HepG2 (cell line): Measurements from ENCODE around the gene DDX19B. TPM values are rescaled to one million over a fixed set of nuclear protein-coding genes. Genes with fewer than 3 reads are reported as not detected.

Experiments
- ATAC-seq: fragments of 200-7000 bp; cut with Tn5 transposase; 3 replicates; pipeline ENCODE4 v1.9.1; 2020; ENCODE audit warnings: mild to moderate bottlenecking, moderate library complexity
- BruUV-seq: library from RNA; stranded (reverse); fragments of 400-500 nt; replicated peaks from 2 replicates; lab custom pipeline; 2021; lab: Mats Ljungman, UMichigan
- CTCF ChIA-PET: fragments of 300-600 bp; formaldehyde crosslinking; extraction: SDS; loops from one replicate; lab custom pipeline; 2021; ENCODE audit warnings: low total read pairs, inconsistent platforms, low intra/inter-chr PET ratio; lab: Yijun Ruan, JAX
- POLR2A ChIA-PET: fragments of 350-600 bp; sonication (Branson Sonifier 250); formaldehyde crosslinking; loops from one replicate; lab custom pipeline; 2020; ENCODE audit warnings: antibody characterized with exemption, inconsistent platforms; lab: Yijun Ruan, JAX
- DNase-seq: peaks from one replicate; pipeline ENCODE4 v3.0.0-alpha.2; 2015; ENCODE audit warnings: low spot score
- FAIRE-seq: peaks from 3 replicates; lab custom pipeline; 2011; peaks lifted over from hg19 to GRCh38; lab: Jason Lieb, UNC
- H2AFZ ChIP-seq: one replicate; pipeline ENCODE4 v1.6.1; 2011; ENCODE audit warnings: low read length, inconsistent platforms
- H3K27ac ChIP-seq: fragments of 300-600 bp; 3 replicates; pipeline ENCODE4 v1.8.0; 2011; ENCODE audit warnings: mixed run types, mild to moderate bottlenecking, mixed read lengths, low read length, inconsistent platforms; ENCODE audit not compliant: insufficient read depth; ENCODE audit errors: extremely low read length
- H3K27me3 ChIP-seq, 2 experiments: fragments of 200-600 bp in 1 of 2; 2 replicates in 1 of 2; 3 replicates in 1 of 2; pipeline versions ENCODE4 v1.6.0 to v1.8.0; 2011; ENCODE audit warnings: low read length in 2 of 2, mild to moderate bottlenecking in 2 of 2, moderate library complexity in 2 of 2, inconsistent platforms in 1 of 2; ENCODE audit not compliant: insufficient read depth in 2 of 2, control insufficient read depth in 1 of 2
- H3K36me3 ChIP-seq, 2 experiments: fragments of 200-600 bp in 1 of 2; replicated peaks in 1 of 2; 2 replicates in 1 of 2; 3 replicates in 1 of 2; pipeline versions ENCODE4 v1.5.1 to v1.8.0; 2011; ENCODE audit warnings: low read length in 2 of 2, inconsistent platforms in 1 of 2; ENCODE audit not compliant: insufficient read depth in 2 of 2, control insufficient read depth in 1 of 2
- H3K4me1 ChIP-seq: 2 replicates; pipeline ENCODE4 v1.5.1; 2012; ENCODE audit warnings: low read length, inconsistent platforms; ENCODE audit not compliant: insufficient read depth
- H3K4me2 ChIP-seq: 2 replicates; pipeline ENCODE4 v1.6.0; 2011; ENCODE audit warnings: low read depth, low read length, inconsistent platforms
- H3K4me3 ChIP-seq, 3 experiments: fragments of 200-600 bp in 1 of 3; sonication (generic), shearing (Covaris generic) in 1 of 3; replicated peaks in 1 of 3; 2 replicates each; pipeline ENCODE4 v1.5.1; 2011 to 2016; ENCODE audit warnings: low read length in 3 of 3, inconsistent platforms in 2 of 3, low read depth in 2 of 3, mild to moderate bottlenecking in 2 of 3, control low read depth in 1 of 3, mixed read lengths in 1 of 3; ENCODE audit not compliant: insufficient read depth in 1 of 3
- H3K79me2 ChIP-seq: one replicate; pipeline ENCODE4 v1.6.1; 2011; ENCODE audit warnings: low read length, inconsistent platforms; ENCODE audit not compliant: insufficient read depth
- H3K9ac ChIP-seq: 2 replicates; pipeline ENCODE4 v1.6.0; 2011; ENCODE audit warnings: mild to moderate bottlenecking, low read depth, low read length, inconsistent platforms; ENCODE audit not compliant: insufficient read depth
- H3K9me3 ChIP-seq: 2 replicates; pipeline ENCODE4 v1.5.1; 2012; ENCODE audit warnings: mild to moderate bottlenecking, low read length
- H4K20me1 ChIP-seq: 2 replicates; pipeline ENCODE4 v1.6.0; 2011; ENCODE audit warnings: inconsistent platforms, mild to moderate bottlenecking, low read length, moderate library complexity; ENCODE audit not compliant: insufficient read depth
- E2F5 ChIP-seq: sonication (generic); formaldehyde crosslinking; conservative IDR thresholded peaks from 2 replicates; pipeline ENCODE4 v1.4.0; 2020; ENCODE audit warnings: missing genetic modification reagents
- FOXC1 ChIP-seq: sonication (generic); formaldehyde crosslinking; IDR thresholded peaks from 2 replicates; pipeline ENCODE4 v1.8.0; 2022; ENCODE audit warnings: mild to moderate bottlenecking, missing genetic modification reagents, borderline replicate concordance
- FOXJ3 ChIP-seq: sonication (generic); formaldehyde crosslinking; IDR thresholded peaks from 2 replicates; pipeline ENCODE4 v1.4.0; 2020; ENCODE audit warnings: missing genetic modification reagents, mild to moderate bottlenecking, borderline replicate concordance
- IRF9 ChIP-seq: sonication (generic); formaldehyde crosslinking; IDR thresholded peaks from 2 replicates; pipeline ENCODE4 v1.8.0; 2022; ENCODE audit warnings: missing genetic modification reagents, mild to moderate bottlenecking, borderline replicate concordance
- NCOA1 ChIP-seq: sonication (generic); formaldehyde crosslinking; IDR thresholded peaks from 2 replicates; pipeline ENCODE4 v1.9.0; 2021; ENCODE audit warnings: missing genetic modification reagents
- NR2F2 ChIP-seq: IDR thresholded peaks from 2 replicates; pipeline ENCODE4 v1.6.1; 2012; ENCODE audit warnings: low read depth, inconsistent platforms, borderline replicate concordance
- REST ChIP-seq, 2 experiments: IDR thresholded peaks; 2 replicates each; pipeline ENCODE4 v1.6.1; 2011 to 2012; ENCODE audit warnings: low read length in 2 of 2, borderline replicate concordance in 1 of 2, low read depth in 1 of 2, mild to moderate bottlenecking in 1 of 2, moderate library complexity in 1 of 2
- RXRA ChIP-seq: sonication (generic); formaldehyde crosslinking; IDR thresholded peaks from 2 replicates; pipeline ENCODE4 v1.5.1; 2020; ENCODE audit warnings: missing genetic modification reagents
- SNAI1 ChIP-seq: sonication (generic); formaldehyde crosslinking; IDR thresholded peaks from 2 replicates; pipeline ENCODE4 v1.5.0; 2020; ENCODE audit warnings: mild to moderate bottlenecking, missing genetic modification reagents, borderline replicate concordance
- THAP7 ChIP-seq: sonication (generic); formaldehyde crosslinking; IDR thresholded peaks from 2 replicates; pipeline ENCODE4 v1.8.1; 2023; ENCODE audit warnings: mild to moderate bottlenecking, missing genetic modification reagents
- ZIK1 ChIP-seq: sonication (generic); formaldehyde crosslinking; IDR thresholded peaks from 2 replicates; pipeline ENCODE4 v1.5.0; 2020; ENCODE audit warnings: mild to moderate bottlenecking, low read depth, missing genetic modification reagents, borderline replicate concordance
- ZNF33A ChIP-seq: sonication (generic); formaldehyde crosslinking; IDR thresholded peaks from 2 replicates; pipeline ENCODE4 v1.5.1; 2020; ENCODE audit warnings: missing genetic modification reagents, mild to moderate bottlenecking, moderate library complexity, borderline replicate concordance
- WGBS: methylation state at CpG from one replicate; pipeline ENCODE4 v1.1.6; 2017; ENCODE audit warnings: low lambda C conversion rate; 5-methylcytosine and 5-hydroxymethylcytosine counted together
- in situ Hi-C: cut with HindIII; loops from 2 replicates; pipeline ENCODE4 v1.10.0; 2017; ENCODE audit warnings: low pct_unique_long_range_greater_than_20kb; ENCODE audit not compliant: extremely low pct_ligation_motif_present
- intact Hi-C: fragments of 100-400 bp; cut with micrococcal nuclease; formaldehyde crosslinking; loops from one replicate; pipeline ENCODE4 v1.10.0; 2022; ENCODE audit not compliant: unreplicated experiment
- polyA plus RNA-seq, 8 experiments: library from polyadenylated mRNA; depleted of rRNA in 3 of 8; stranded (reverse) in 7 of 8; unstranded in 1 of 8; fragments of >200 nt; fragmentation: Illumina TruSeq in 4 of 8; extraction: Trizol in 4 of 8; gene quantifications; 2 replicates each; pipeline versions ENCODE4 v1.2.1 to v1.2.3, GENCODE V29; 2011 to 2016; ENCODE audit warnings: low read depth in 4 of 8, missing spikeins in 1 of 8, mixed read lengths in 1 of 8; ENCODE audit not compliant: insufficient read depth in 1 of 8
- total RNA-seq, 5 experiments: library from RNA; depleted of rRNA; stranded (reverse); fragments of >200 nt; fragmentation: Illumina TruSeq; extraction: Trizol; gene quantifications; 2 replicates each; pipeline ENCODE4 v1.2.3, GENCODE V29; 2016; ENCODE audit warnings: low read depth in 1 of 5

The DDX19B gene
- total and polyA plus RNA-seq, 2 of the 13 experiments (the other 11 are each of a cell fraction or from before 2014, with no cell fraction given): 36.2 to 40.0 TPM

GRCh38 chr16:70381604-70382342, 82.8 kb downstream of the DDX19B start:
- no peaks in the 10 kb centered on the region for H3K9me3 ChIP-seq
- H3K79me2 ChIP-seq: peaks cover 15% of the 10 kb centered on the region
- in situ Hi-C loops (no loop called here), intact Hi-C loops (loop anchor here (2.0 to 5.0 kb wide), 3 partner anchors 55 to 89 kb away; partner anchors contain the start of gene FCSK)
- H3K36me3 ChIP-seq: peaks cover 2 to 22% of the 10 kb centered on the region in 2 experiments; a peak in 2 of 5 replicates
- POLR2A ChIA-PET: interaction anchor here (0.6 to 3.6 kb wide), 57 partner anchors 9 to 1289 kb away, joined by 3 to 96 read pairs (median 5); partner anchors contain the start of genes AARS1, COG4, DDX19A and DDX19B
- peak overlapping the region; percentile 64 for H3K27ac ChIP-seq
- no peaks in the 10 kb centered on the region for H4K20me1 ChIP-seq
- no peak for DNase-seq
- no peak for FAIRE-seq
- H3K9ac ChIP-seq: peak overlapping the region; percentile 62
- TSS peak; percentile 52 for BruUV-seq
- CTCF ChIA-PET: interaction anchor here (1.4 kb wide), 1 partner anchor 89 kb away, joined by 4 read pairs; no protein-coding TSS in a partner anchor
- H2AFZ ChIP-seq: no peak overlapping the region
- H3K4me1 ChIP-seq: peaks cover 24% of the 10 kb centered on the region
- peak overlapping the region; percentile 33 to 73 (median 54); a peak in 5 of 6 replicates for H3K4me3 ChIP-seq
- peak overlapping the region; percentile 74 for H3K4me2 ChIP-seq
- ATAC-seq: peak; percentile 22; the same call in 2 of the 3 replicates
- 37% methylated on average over 24 of the region's 47 CpGs for WGBS
- H3K27me3 ChIP-seq: no peaks in the 10 kb centered on the region; a peak in 1 of 5 replicates
- no peak for TF ChIP-seq NR2F2
- 0 out of 2 replicates have a peak, but pooled peaks have one; percentile 9 for TF ChIP-seq E2F5
- TF ChIP-seq THAP7 (CRISPR knock-in tag): no peak; the same call in 1 of the 2 replicates
- TF ChIP-seq IRF9 (CRISPR knock-in tag): peak; percentile 25; the same call in 1 of the 2 replicates
- no peak; the same call in 1 of the 2 replicates for TF ChIP-seq FOXJ3 (CRISPR knock-in tag)
- peak in 1 of 2 experiments; percentile 7; a peak in 1 of 4 replicates for TF ChIP-seq REST (IDR thresholded peaks at IDR 0.05; ENCODE audit: borderline replicate concordance in 1 of 2, low read depth in 1 of 2, low read length in 2 of 2)
- TF ChIP-seq NCOA1 (CRISPR knock-in tag): 0 out of 2 replicates have a peak, but pooled peaks have one; percentile 14
- TF ChIP-seq ZIK1 (CRISPR knock-in tag): peak; percentile 75; the same call in 1 of the 2 replicates
- 0 out of 2 replicates have a peak, but pooled peaks have one; percentile 36 for TF ChIP-seq FOXC1 (CRISPR knock-in tag)
- 0 out of 2 replicates have a peak, but pooled peaks have one; percentile 15 for TF ChIP-seq RXRA (CRISPR knock-in tag)
- TF ChIP-seq SNAI1: 0 out of 2 replicates have a peak, but pooled peaks have one; percentile 2
- no peak for TF ChIP-seq ZNF33A (CRISPR knock-in tag)
